Brain microvascular endothelial cell (primary cell): ENCODE measurements around the gene GPR108.

Source experiments
- DNase-seq: peaks from one replicate; pipeline ENCODE4 v3.0.0-alpha.2; 2020
- H3K27ac ChIP-seq: fragments of 250-450 bp; sonication (Bioruptor Pico); 2 replicates; pipeline ENCODE4 v1.5.1; 2020; ENCODE audit warnings: mild to moderate bottlenecking, moderate library complexity
- H3K27me3 ChIP-seq: fragments of 250-450 bp; sonication (Bioruptor Pico); replicated peaks from 2 replicates; pipeline ENCODE4 v1.5.1; 2020; ENCODE audit warnings: mild to moderate bottlenecking
- H3K36me3 ChIP-seq: fragments of 250-450 bp; sonication (Bioruptor Pico); replicated peaks from 2 replicates; pipeline ENCODE4 v1.5.1; 2020; ENCODE audit warnings: mild to moderate bottlenecking
- H3K4me3 ChIP-seq: 2 replicates; pipeline ENCODE4 v1.5.1; 2011; ENCODE audit warnings: low read depth, mild to moderate bottlenecking, control low read depth, low read length, moderate library complexity
- in situ Hi-C: cut with HindIII; loops from 2 replicates; pipeline ENCODE4 v1.10.0; 2017; ENCODE audit warnings: low sequenced_read_pairs, low pct_ligation_motif_present
- TF ChIP-seq, protein P1 (sequence below): IDR thresholded peaks from 2 replicates; pipeline ENCODE4 v1.5.1; 2011; ENCODE audit warnings: low read depth, mild to moderate bottlenecking, moderate library complexity, low read length, control low read depth, inconsistent platforms; ENCODE audit errors: missing control alignments

The GPR108 gene

DNA sequence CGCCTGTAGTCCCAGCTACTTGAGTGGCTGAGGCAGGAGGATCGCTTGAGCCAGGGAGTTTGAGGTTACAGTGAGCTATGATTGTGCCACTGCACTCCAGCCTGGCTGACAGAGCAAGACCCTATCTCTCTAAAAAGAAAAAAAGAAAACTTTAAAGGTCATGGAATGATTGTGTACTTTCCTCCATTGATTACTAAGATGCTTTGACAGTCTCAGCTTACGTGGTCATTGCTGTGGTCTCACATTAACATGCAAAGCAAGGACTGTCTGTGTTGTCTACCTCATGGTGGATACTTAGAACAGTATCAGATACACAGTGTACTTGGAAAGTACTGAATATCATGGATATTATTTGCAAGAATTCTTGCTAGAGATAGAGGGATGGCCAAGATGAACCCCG is 53.4 kb downstream of the GPR108 start:
- TF ChIP-seq, protein P1, sequence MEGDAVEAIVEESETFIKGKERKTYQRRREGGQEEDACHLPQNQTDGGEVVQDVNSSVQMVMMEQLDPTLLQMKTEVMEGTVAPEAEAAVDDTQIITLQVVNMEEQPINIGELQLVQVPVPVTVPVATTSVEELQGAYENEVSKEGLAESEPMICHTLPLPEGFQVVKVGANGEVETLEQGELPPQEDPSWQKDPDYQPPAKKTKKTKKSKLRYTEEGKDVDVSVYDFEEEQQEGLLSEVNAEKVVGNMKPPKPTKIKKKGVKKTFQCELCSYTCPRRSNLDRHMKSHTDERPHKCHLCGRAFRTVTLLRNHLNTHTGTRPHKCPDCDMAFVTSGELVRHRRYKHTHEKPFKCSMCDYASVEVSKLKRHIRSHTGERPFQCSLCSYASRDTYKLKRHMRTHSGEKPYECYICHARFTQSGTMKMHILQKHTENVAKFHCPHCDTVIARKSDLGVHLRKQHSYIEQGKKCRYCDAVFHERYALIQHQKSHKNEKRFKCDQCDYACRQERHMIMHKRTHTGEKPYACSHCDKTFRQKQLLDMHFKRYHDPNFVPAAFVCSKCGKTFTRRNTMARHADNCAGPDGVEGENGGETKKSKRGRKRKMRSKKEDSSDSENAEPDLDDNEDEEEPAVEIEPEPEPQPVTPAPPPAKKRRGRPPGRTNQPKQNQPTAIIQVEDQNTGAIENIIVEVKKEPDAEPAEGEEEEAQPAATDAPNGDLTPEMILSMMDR: no peak
- Histone ChIP-seq H3K4me3 (no peak overlapping the region), H3K36me3 (no peaks in the 10 kb centered on the region)

GRCh38 chr19:6682607-6683128 is 54.7 kb downstream of the GPR108 start:
- TF ChIP-seq, protein P1: no peak
- Histone ChIP-seq H3K27ac (no peak overlapping the region), H3K4me3 (no peak overlapping the region), H3K27me3 (no peaks in the 10 kb centered on the region), H3K36me3 (no peaks in the 10 kb centered on the region)
- in situ Hi-C loops: no loop called here
- no peak for DNase-seq

More for the DNA sequence above, 53.4 kb downstream of the GPR108 start:
- no peak for DNase-seq
- Histone ChIP-seq H3K27me3 (no peaks in the 10 kb centered on the region), H3K27ac (no peak overlapping the region)
- in situ Hi-C loops: no loop called here

DNA sequence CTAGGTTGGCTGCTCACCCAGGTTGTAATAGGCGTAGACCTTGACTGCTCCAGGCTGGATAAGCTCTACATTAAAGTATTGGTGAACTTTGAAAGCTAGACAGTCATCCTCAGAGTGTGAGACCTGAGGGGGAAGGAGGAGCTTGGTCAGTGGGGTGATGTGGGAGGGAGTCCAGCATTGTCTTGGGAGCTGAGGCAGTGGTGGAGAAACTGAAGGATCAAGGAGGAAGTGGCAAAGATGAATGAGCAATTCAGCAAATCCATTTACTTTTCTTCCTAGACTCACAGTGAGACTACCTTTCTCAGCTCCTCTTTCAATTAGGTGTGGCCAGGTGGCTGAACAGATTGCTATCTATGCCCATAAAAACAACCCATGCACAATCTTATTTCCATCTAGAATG is 57.2 kb downstream of the GPR108 start:
- no peak overlapping the region for H3K27ac ChIP-seq
- H3K27me3 ChIP-seq: no peaks in the 10 kb centered on the region
- no peak for DNase-seq
- in situ Hi-C loops: no loop called here
- TF ChIP-seq, protein P1: no peak
- no peak overlapping the region for H3K4me3 ChIP-seq
- H3K36me3 ChIP-seq: no peaks in the 10 kb centered on the region
